ENCODE measurements around the gene BRMS1L.

The BRMS1L gene

DNA sequence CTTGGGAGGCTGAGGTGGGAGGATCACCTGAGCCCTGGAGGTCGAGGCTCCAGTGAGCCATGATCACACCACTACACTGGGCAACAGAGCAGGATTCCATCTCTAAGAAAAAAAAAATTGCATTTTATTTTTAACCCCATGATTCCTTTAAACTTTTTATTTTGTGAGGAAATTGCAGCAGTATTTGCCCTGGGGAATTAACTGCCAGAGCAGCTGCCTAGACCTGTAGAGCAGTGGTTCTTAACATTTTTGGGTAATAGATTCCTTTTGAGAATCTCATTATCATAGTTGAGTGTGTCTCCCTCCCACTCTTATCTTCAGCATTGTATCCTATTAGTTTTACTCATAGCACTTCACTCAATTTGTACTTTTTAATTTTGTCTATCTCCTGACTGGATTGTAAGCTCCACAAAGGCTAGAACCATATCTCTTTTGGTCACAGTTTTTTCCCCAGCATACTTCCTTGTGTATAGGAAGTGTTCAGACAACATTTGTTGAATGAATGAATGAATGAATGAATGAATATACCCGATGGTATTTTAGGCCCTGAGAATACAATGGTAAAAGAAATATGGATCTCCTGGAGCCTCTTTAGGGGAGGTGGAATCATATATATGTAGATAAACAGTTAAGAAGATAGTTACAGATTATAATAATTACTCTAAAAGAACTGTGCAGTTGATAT is 40.6 kb downstream of the BRMS1L start:
- no peak for DNase-seq

DNA sequence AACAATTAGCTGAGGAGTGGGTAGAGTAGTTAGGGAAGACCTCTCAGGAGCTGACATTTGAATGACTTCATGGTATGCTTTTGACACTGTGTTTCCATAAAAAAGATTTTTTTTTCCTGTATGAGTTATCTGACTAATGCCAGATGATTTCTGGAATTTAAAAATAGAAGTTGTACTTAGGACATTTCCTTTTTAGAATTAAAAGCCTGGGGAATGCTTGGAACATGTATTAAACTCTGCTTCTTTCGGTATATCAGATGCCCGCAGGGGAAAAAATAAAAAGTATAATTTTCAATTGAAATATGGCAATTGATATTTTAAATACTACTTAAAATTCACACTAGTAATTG is 41.1 kb downstream of the BRMS1L start:
- DNase-seq = no peak

DNA sequence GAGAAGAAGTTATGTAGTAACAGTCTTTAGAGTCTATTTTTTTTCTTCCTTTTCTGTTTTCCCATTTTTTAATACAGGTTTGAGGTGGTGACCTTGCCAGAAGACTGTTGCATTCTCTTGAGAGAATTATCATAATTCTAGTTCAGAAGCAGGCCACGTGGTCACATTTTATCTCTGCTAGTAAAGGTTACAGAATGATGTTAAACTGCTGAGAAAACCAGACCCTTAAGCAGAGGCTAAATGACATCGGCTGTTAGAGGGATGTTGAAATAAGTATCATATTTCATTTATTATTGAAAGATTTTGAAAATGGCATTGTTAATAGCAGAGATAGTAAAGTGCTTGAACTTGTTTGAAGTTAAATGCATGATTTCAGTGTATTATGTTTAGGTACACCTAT is 49.2 kb downstream of the BRMS1L start:
- DNase-seq = no peak

DNA sequence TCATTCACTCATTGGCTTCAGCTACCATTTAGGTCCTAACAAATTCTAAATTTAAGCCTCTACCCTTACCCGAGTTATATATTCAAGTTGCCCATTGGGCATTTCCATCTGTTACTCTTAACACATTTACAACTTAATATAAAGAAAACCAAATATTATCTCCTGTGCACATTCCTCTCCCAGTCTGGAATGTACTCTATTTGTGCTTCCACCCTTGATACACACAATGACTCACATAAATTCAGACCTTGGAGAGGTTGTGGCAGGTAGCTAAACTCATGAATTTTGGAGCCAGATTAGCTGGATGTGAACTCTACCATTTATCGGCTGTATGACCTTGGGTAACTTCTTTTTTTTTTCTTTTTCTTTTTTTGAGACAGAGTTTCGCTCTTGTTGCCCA is 51.1 kb downstream of the BRMS1L start:
- DNase-seq = no peak

DNA sequence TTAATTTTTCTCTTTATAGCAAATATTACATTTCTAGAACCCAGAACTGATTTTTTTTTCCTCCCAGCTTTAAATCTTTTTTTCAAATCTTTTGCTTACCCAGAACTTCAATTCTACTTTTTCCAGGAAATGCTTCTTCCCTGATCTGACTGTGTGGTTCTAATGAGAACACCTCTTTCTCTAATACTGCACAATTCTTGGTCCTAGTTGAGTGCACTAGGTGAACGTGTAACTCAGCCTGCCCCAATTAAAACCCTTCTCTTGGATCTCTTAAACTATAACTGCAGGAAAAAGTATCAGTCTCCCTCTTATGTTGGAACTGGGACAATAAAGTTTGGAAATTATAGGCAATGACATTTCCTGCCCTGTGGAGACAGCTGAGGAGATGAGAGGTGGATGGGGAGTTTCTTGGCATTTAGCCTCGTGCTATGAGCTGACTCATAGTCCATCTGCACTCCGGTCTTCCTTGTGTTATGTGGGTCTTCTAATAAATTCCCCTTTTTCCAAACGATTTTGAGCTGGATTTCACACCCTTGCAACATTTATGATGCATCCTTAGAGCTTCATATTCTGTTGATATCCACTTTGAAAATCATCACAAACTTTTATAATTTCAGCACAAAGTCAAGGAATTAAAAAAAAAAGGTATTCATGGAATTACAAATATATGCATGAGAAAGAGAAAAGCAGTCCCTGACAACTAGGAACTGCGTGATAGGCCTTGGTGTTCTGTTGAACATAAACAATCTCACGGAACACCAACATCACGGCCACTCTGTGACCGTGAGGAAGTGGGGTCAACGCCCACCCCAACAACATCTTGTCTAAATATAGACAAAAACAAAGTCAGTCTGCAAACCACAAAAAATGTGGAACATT is 52.4 kb downstream of the BRMS1L start:
- DNase-seq = no peak

DNA sequence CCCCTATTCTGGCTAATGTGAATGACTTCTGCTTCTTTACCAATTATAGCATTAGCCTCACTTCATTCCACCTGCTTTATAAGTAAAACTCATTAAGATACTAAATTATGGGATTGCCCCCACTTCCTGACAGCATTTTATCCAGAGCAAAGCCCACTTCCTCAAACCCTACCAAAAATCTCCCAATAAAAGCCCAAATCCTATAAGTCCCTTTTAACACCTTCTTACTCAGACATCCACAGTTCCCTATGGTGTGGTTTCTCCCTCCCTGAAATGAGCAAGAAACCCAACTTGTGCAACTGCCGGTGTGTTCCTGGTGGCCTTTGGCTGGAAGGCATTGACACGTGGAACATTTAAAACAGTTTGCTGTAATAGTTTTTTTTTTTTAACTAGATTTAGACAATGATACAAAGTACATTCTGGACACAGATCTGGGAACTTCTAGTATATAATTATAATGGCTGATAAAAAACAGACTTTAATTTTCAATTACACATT is 53.1 kb downstream of the BRMS1L start:
- DNase-seq = no peak

DNA sequence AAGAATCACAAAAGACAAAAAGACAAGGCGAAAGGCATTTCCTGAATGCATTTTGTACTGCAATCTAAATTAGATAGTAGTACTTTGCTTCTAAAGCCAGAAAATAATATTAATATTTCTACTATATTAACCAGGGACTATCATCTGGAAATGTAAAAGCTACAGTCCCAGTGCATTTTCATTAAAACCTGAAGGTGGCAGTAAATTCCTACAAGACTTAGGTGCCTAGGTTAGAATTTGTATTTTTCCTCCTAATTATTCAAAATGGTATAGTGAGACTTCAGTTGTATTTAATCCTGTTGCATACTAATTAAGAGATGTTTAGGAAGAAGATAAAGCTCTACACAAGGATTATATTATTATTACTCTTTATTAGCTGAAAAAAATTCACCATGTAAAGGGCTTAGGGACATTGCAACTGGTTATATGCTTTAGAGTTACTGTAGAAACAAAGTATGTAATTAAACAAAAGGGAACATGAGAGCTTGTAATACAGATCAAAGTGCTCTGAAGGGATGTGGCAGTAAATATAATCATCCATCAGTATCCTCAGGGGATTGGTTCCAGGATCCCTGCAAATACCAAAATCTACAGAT is 53.6 kb downstream of the BRMS1L start:
- no peak for DNase-seq

DNA sequence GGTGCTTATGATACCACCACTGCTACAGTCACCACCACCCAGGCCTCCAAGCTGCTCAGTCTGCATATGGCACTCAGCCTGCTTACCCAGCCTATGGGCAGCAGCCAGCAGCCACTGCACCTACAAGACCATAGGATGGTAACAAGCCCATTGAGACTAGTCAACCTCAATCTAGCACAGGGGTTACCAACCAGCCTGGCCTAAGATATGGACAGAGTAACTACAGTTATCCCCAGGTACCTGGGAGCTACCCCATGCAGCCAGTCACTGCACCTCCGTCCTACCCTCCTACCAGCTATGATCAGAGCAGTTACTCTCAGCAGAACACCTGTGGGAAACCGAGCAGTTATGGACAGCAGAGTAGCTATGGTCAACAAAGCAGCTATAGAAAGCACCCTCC is 55.1 kb downstream of the BRMS1L start:
- DNase-seq = no peak

DNA sequence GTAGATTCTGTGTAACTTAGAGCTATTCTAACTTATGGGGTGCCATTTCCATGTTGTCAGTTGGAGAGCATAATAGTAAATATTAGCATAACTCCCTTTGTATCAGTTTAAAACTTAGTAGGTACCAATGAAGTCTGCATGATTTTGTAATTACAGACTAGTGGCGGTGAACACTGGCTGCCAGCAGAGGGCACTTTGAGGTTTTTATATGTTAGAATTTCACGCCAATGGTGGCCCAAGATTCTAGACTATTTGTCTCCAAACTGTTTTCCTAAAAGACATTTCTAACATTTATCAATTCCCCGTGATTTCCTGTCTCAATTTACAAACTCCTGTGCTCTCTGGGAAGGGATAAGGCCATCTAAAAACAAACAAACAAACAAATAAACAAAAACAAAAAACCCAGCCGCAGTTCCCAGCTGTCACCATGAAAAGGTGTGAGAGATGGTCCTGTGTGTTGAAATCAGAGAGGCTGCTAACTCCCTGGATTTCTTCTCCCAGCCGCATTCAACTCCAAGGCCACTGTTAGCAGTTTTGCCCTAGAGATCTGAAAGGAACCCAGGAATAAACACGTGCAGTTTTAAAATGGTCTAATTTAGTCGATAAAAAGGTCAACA is 57.6 kb downstream of the BRMS1L start:
- DNase-seq = no peak

DNA sequence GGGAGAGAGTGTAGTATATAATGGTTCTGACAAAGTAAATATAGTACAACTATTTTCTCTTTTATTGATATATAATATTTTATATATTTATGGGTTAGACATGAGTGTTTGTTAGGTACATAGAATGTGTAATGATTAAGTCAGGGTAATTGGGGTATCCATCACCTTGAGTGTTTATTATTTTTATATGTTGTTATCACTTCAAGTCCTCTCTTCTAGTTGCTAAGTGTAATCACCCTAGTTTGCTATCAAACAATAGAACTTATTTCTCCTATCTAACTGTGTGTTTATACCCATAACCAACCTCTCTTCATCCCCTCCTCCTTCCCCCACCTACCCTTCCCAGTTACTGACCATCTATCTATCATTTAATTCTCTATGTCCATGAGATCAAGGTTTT is 64.2 kb downstream of the BRMS1L start:
- no peak for DNase-seq

DNA sequence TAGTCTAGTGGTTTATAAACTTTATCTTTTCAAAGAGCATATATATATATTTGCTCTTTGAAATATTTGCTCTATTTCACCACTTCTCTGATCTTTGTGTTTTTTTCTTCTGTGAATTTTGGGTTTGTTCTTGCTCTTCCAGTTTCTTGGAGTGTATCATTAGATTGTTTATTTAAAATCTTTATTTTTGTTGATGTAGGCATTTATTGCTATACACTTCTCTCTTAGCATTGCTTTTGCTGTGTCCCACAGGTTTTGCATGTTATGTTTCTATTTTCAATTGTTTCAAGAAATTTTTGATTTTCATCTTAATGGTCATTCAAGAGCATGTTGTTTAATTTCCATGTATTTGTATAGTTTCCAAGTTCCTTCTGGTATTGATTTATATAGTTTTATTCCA is 69.1 kb downstream of the BRMS1L start:
- DNase-seq = no peak

DNA sequence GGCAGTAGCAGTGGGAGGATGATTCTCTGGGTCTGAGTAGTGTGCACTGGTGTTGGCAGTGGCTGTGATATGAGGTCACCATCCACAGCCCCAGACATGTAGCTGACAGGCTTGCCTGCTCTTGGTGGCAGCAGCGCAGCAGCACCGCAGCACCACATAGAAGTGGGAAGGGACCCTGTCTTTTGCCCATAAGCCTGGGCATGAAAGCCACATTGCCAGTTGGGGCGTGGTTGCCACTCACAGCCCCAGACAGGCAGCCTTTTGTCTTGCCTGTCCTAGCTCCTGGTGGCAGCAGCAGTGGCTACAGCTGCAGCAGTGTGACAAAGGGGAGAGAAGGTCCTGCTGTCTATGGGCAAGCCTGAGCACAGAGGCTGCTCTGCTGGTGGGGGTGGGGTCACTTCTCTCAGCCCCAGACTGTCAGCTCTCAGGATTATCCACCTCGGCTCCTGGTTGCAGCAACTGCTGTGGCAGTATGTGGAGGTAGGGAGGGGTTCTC is 71.5 kb downstream of the BRMS1L start:
- no peak for DNase-seq

DNA sequence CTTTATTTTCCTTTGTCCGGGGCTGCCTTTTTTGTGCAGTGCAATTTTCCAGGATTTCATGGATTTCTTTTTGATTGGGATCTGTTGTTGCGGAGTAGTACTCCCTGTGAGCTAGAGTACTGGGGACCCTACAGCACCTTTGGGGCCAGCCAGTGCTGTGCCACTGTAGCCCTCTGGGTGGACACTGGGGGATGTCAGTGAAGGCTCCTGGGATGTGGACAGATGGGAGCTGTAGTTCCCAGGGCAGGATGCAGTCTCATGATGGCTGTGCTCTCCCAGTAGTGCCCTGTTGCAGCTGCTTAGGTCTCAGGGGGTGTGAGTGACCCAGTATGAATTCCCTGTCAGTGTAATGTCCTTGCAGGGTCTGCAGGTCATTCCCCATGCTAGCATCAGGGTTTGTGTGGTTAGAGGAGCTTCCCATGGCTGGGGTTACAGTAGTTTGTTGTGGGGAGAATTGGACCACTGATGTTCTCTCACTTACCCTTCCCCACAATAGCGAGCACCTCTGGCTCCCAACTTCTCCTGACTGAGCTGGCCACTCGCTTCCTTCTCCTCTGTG is 72.2 kb downstream of the BRMS1L start:
- no peak for DNase-seq

DNA sequence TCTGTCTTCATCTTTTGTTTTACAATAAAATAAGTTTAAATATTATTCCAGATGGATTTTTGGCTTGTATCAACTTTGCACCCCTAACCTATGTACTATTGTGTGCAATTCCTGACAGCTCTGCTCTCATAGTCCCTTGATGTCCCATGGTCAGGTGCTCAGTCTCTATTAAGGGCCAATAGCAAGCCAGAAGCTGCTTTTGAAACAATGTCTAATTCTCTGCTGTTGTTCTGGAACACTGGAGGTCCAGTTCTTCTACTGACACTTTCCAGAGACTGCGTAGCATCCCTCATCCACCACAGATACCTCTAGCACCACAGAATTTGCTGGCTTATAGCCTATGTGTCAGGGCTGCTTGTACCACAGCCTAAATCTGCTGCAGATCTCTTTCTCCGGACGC is 74.6 kb downstream of the BRMS1L start:
- DNase-seq = no peak

DNA sequence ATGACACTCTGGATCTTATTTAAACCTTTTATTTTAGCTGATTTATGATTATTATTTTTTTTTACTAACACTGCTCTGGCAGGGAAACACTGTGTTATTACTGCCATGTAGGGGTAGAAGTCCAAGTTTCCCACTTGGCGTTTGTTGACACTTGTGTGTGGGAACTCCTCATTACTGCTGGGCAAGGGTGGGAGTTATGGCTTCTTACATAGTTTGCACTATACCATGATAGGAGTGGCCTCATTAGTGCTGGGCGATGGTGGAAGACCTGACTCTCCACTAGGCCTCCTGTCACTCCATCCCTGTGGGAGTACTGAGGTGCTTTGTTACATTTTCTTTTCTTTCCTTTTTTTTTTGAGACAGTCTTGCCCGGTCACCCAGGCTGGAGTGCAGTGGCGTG is 83.5 kb downstream of the BRMS1L start:
- no peak for DNase-seq

DNA sequence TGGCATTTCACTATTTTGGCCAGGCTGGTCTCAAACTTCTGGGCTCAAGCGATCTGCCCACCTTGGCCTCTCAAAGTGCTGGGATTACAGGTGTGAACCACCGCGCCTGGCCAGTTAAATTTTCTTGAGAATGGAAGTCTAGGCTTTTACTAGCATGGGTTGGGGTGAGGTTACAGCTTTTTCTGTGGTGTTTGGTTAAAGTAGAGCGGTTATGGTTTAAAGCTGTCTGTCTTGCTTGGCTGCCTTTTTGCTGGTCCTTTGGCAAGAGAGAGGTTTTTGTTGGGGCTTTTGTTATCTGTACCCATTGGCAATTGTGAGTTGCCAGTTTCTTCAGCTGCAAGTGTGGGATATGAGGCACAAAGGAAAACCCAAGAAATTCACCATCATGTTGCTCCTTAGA is 84.1 kb downstream of the BRMS1L start:
- no peak for DNase-seq

DNA sequence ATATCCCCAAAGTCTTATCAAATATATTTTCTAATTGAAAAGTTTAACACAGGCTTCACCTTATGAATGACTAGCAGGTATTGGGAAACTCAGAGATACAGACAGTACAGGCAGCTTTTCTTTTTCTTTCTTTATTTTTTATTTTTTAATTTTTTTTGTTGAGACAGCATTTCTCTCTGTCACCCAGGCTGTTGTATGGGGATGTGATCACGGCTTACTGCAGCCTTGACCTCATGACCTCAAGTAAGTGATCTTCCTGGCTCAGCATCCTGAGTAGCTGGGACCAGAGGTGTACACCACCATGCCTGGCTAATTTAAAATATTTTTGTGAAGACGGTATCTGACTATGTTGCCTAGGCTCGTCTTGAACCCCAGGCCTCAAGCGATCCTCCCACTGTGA is 85.0 kb downstream of the BRMS1L start:
- DNase-seq = no peak

DNA sequence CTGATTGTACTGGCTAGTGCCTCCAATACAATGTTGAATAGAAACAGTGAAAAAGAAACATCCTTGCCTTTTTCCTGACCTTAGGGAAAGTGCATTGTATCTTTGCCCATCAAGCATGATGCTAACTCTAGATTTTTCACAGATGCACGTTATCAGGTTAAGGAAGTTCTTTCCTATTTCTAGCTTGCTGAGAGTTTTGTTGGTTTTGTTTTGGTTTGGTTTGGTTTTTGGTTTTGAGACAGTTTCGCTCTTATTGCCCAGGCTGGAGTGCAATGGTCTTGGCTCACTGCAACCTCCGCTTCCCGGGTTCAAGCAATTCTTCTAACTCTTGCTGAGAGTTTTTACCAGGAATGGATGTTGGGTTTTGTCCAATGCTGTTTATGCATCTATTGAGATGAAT is 89.0 kb downstream of the BRMS1L start:
- no peak for DNase-seq

DNA sequence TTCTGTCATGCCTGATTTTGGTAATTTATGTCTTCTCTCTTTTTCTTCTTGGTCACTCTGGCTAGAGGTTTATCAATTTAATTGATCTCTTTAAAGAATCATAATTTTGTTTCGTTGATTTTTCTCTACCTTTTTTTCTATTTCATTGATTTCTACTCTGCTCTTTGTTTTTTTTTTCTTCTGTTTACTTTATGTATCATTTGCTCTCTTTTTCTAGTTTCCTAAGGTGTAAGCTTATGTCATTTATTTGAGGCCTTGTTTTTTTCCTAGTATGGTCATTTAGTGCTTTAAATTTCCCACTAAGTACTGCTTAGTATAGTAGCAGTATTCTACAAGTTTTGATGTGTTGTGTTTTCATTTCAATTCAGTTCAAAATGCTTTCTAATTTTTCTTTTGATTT is 89.6 kb downstream of the BRMS1L start:
- no peak for DNase-seq

Data from activated effector memory CD4-positive, alpha-beta T cell treated with anti-CD3 and anti-CD28 coated beads, Interleukin-2, amount 50 U/mL, for 16 hours (primary cell).